GM12878 (cell line): ENCODE data around the gene SLC29A2. TPM values are rescaled to one million over a fixed set of nuclear protein-coding genes. Genes with fewer than 3 reads are reported as not detected.

ENCODE experiments used
- ATAC-seq: fragments of 200-7000 bp; cut with Tn5 transposase; 3 replicates; pipeline ENCODE4 v1.9.1; 2020; ENCODE audit warnings: mild to moderate bottlenecking, moderate library complexity
- BruUV-seq: library from RNA; stranded (reverse); fragments of 400-500 nt; replicated peaks from 2 replicates; lab custom pipeline; 2021; lab: Mats Ljungman, UMichigan
- CTCF ChIA-PET: fragments of 300-600 bp; sonication (Branson Sonifier 250); formaldehyde crosslinking; extraction: SDS; loops from one replicate; lab custom pipeline; 2021; ENCODE audit warnings: inconsistent platforms; lab: Yijun Ruan, JAX
- POLR2A ChIA-PET: fragments of 350-600 bp; formaldehyde crosslinking; extraction: SDS; loops from one replicate; lab custom pipeline; 2021; ENCODE audit warnings: inconsistent platforms; lab: Charles Lee
- RAD21 ChIA-PET: fragments of 300-600 bp; sonication (Branson Sonifier 250); formaldehyde crosslinking; loops from one replicate; lab custom pipeline; 2023; ENCODE audit warnings: antibody characterized with exemption; ENCODE audit not compliant: unreplicated experiment; lab: Charles Lee
- SMC1A ChIA-PET: fragments of 300-600 bp; sonication (Branson Sonifier 250); formaldehyde crosslinking; loops from one replicate; lab custom pipeline; 2023; ENCODE audit not compliant: unreplicated experiment, uncharacterized antibody; lab: Charles Lee
- DNase-seq: peaks from one replicate; pipeline ENCODE4 v3.0.0-alpha.2; 2011; ENCODE audit warnings: low read depth, low spot score
- FAIRE-seq: peaks from 3 replicates; lab custom pipeline; 2011; peaks lifted over from hg19 to GRCh38; lab: Jason Lieb, UNC
- H2AFZ ChIP-seq: 2 replicates; pipeline ENCODE4 v1.6.0; 2011; ENCODE audit warnings: low read depth, low read length, control low read depth; ENCODE audit not compliant: control insufficient read depth
- H3K27ac ChIP-seq: 2 replicates; pipeline ENCODE4 v1.5.1; 2011; ENCODE audit warnings: control low read depth; ENCODE audit not compliant: control insufficient read depth, insufficient read depth
- H3K27me3 ChIP-seq, 2 experiments: replicated peaks in 1 of 2; 2 replicates each; pipeline versions ENCODE4 v1.6.0 to v1.6.1; 2011; ENCODE audit warnings: low read length in 1 of 2; ENCODE audit not compliant: control insufficient read depth in 2 of 2, insufficient read depth in 2 of 2
- H3K36me3 ChIP-seq, 2 experiments: 2 replicates each; pipeline ENCODE4 v1.5.1; 2011; ENCODE audit warnings: low read length in 1 of 2; ENCODE audit not compliant: control insufficient read depth in 2 of 2, insufficient read depth in 2 of 2
- H3K4me1 ChIP-seq: 2 replicates; pipeline ENCODE4 v1.6.1; 2011; ENCODE audit warnings: mild to moderate bottlenecking, low read length, moderate library complexity, mixed read lengths; ENCODE audit not compliant: control insufficient read depth, insufficient read depth
- H3K4me2 ChIP-seq: 2 replicates; pipeline ENCODE4 v1.6.0; 2011; ENCODE audit warnings: control low read depth; ENCODE audit not compliant: control insufficient read depth, insufficient read depth
- H3K4me3 ChIP-seq: fragments of 200-600 bp; sonication (generic); 2 replicates; pipeline ENCODE4 v1.5.1; 2016
- H3K79me2 ChIP-seq: 2 replicates; pipeline ENCODE4 v1.6.0; 2011; ENCODE audit warnings: low read length; ENCODE audit not compliant: control insufficient read depth, insufficient read depth
- H3K9ac ChIP-seq: 2 replicates; pipeline ENCODE4 v1.8.0; 2011; ENCODE audit warnings: low read length, control low read depth, mixed read lengths; ENCODE audit not compliant: control insufficient read depth, insufficient read depth
- H3K9me3 ChIP-seq: replicated peaks from 3 replicates; pipeline ENCODE4 v1.5.1; 2011; ENCODE audit warnings: mild to moderate bottlenecking, low read length; ENCODE audit not compliant: control insufficient read depth, insufficient read depth
- H4K20me1 ChIP-seq: 2 replicates; pipeline ENCODE4 v1.6.0; 2011; ENCODE audit not compliant: control insufficient read depth, insufficient read depth
- CBFB ChIP-seq: IDR thresholded peaks from 2 replicates; pipeline ENCODE4 v1.6.1; 2016; ENCODE audit warnings: antibody characterized with exemption, low read depth
- HDGF ChIP-seq: fragments of 450-650 bp; IDR thresholded peaks from 2 replicates; pipeline ENCODE4 v1.6.1; 2016; ENCODE audit warnings: antibody characterized with exemption
- IRF3 ChIP-seq: fragments of 450-650 bp; IDR thresholded peaks from 2 replicates; pipeline ENCODE4 v1.6.1; 2014; ENCODE audit warnings: mild to moderate bottlenecking
- LARP7 ChIP-seq: fragments of 450-650 bp; IDR thresholded peaks from 2 replicates; pipeline ENCODE4 v1.6.1; 2017; ENCODE audit warnings: mild to moderate bottlenecking
- MAX ChIP-seq: IDR thresholded peaks from 2 replicates; pipeline ENCODE4 v1.6.1; 2012; ENCODE audit warnings: low read depth, low read length, improper control_type of control experiment
- MEF2A ChIP-seq: IDR thresholded peaks from 2 replicates; pipeline ENCODE4 v1.6.1; 2011; ENCODE audit warnings: low read depth, mild to moderate bottlenecking, low read length, moderate library complexity; ENCODE audit not compliant: insufficient read depth
- MYB ChIP-seq: fragments of 150-350 bp; IDR thresholded peaks from 2 replicates; pipeline ENCODE4 v1.6.1; 2014; ENCODE audit warnings: mild to moderate bottlenecking, low read depth, low read length, borderline replicate concordance
- NBN ChIP-seq: fragments of 450-650 bp; IDR thresholded peaks from 2 replicates; pipeline ENCODE4 v1.6.1; 2016
- NR2C1 ChIP-seq: fragments of 450-650 bp; IDR thresholded peaks from 2 replicates; pipeline ENCODE4 v1.6.1; 2017; ENCODE audit warnings: antibody characterized with exemption, mild to moderate bottlenecking, moderate library complexity
- PAX8 ChIP-seq: fragments of 450-650 bp; IDR thresholded peaks from 2 replicates; pipeline ENCODE4 v1.6.1; 2017; ENCODE audit warnings: mild to moderate bottlenecking, moderate library complexity
- SP1 ChIP-seq: IDR thresholded peaks from one replicate; pipeline ENCODE4 v1.6.1; 2011; ENCODE audit warnings: low read depth, low read length
- SUPT20H ChIP-seq: IDR thresholded peaks from 2 replicates; pipeline ENCODE4 v1.6.1; 2011; ENCODE audit warnings: low read depth, mild to moderate bottlenecking, low read length, moderate library complexity, borderline replicate concordance; ENCODE audit not compliant: control insufficient read depth
- WGBS: methylation state at CpG from one replicate; pipeline ENCODE4 v1.1.6; 2016; ENCODE audit warnings: low lambda C conversion rate; ENCODE audit not compliant: insufficient replicate concordance, insufficient coverage; ENCODE audit errors: missing lambda C conversion rate; 5-methylcytosine and 5-hydroxymethylcytosine counted together
- in situ Hi-C: fragments of 300-500 bp; cut with MboI; formaldehyde crosslinking; loops from 9 replicates; pipeline ENCODE4 v1.14.3; 2018; ENCODE audit warnings: mixed read lengths
- intact Hi-C: fragments of 100-400 bp; cut with micrococcal nuclease; formaldehyde crosslinking; loops from one replicate; pipeline ENCODE4 v1.14.2; 2022; ENCODE audit not compliant: unreplicated experiment
- polyA plus RNA-seq, 11 experiments: library from polyadenylated mRNA; depleted of rRNA in 4 of 11; unstranded in 6 of 11; stranded (reverse) in 5 of 11; fragments of >200 nt; fragmentation: Nextera tagmentation in 4 of 11; fragmentation: Illumina TruSeq in 1 of 11; extraction: Ambion mirVana in 4 of 11; extraction: Trizol in 1 of 11; gene quantifications; 1 replicate in 1 of 11; 2 replicates in 10 of 11; pipeline versions ENCODE4 v1.2.1 to v1.2.3, GENCODE V29; 2011 to 2016; ENCODE audit warnings: inconsistent platforms in 2 of 11, missing spikeins in 2 of 11, low read depth in 1 of 11
- total RNA-seq, 4 experiments: library from RNA; depleted of rRNA in 3 of 4; stranded (reverse); fragments of >200 nt in 3 of 4; fragmentation: Illumina TruSeq in 1 of 4; extraction: Trizol in 1 of 4; gene quantifications; 2 replicates each; pipeline versions ENCODE4 v1.2.1 to v1.2.3, GENCODE V29; 2013 to 2021
- TF ChIP-seq, protein P1 (sequence below): fragments of 450-650 bp; formaldehyde crosslinking; IDR thresholded peaks from 2 replicates; pipeline ENCODE4 v1.4.0; 2022; ENCODE audit warnings: mild to moderate bottlenecking, moderate library complexity
- TF ChIP-seq, protein P2 (sequence below): IDR thresholded peaks from 2 replicates; pipeline ENCODE4 v1.6.1; 2011; ENCODE audit warnings: borderline replicate concordance, low read depth, mild to moderate bottlenecking, moderate library complexity, low read length; ENCODE audit not compliant: insufficient read depth, poor library complexity, severe bottlenecking
- TF ChIP-seq, protein P3 (sequence below): fragments of 450-650 bp; IDR thresholded peaks from 2 replicates; pipeline ENCODE4 v1.6.1; 2017; ENCODE audit warnings: mild to moderate bottlenecking

Gene SLC29A2
- total and polyA plus RNA-seq, 10 of the 15 experiments (the other 5 are each of a cell fraction or from before 2014, with no cell fraction given) = 0.27 to 7.5 (median 2.2) TPM

DNA sequence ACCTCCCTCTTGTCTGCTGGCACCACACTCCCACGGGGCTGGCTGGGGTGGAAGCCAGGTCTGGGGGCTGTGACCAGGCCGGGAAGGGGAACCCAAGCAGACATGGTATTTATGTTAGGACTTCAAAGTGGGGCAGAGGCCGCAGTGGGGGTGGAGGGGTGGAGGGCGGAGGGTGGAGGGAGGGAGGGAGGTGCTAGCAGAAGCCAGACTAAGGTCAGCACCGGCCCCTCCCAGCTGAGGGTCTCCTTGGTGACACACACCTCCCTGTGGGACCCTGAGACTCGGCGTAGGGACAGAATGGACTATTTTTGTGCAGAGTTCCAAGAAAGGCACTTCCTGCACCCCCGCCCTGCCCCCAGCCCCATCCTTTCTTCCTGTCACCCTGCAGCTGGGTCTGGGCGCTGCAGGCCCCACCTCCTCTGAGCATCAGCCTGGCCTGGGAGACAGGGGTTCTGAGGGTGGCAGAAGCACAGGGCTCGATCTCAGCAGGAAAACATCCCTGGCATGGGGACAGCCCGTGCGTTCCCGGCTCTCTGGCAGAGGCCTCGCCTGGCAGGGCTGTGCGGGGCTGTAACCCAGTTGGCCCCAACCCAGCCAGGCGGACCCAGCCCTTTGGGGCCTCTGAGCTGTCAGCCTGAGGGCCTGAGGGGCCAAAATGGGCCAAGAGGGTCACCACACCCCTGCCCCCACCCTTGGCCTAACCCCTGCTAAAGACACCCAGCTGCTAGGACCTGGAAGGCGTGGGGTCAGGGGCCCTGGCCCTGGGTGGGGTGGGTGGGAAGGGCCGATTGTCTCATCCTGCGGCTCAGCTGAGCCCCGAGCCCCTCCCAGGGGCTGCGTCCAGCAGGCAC, 45.1 kb downstream of the SLC29A2 start:
- Histone ChIP-seq H3K79me2 (no peaks in the 10 kb centered on the region), H3K27ac (no peak overlapping the region), H4K20me1 (no peaks in the 10 kb centered on the region), H3K4me2 (no peak overlapping the region), H3K4me3 (no peak overlapping the region), H3K4me1 (peaks cover 10% of the 10 kb centered on the region; the same call in 1 of the 2 replicates), H3K9ac (no peak overlapping the region), H3K27me3 (no peaks in the 10 kb centered on the region; a peak in 1 of 4 replicates), H3K9me3 (no peaks in the 10 kb centered on the region; the same call in 2 of the 3 replicates), H3K36me3 (no peaks in the 10 kb centered on the region), H2AFZ (no peak overlapping the region)
- POLR2A ChIA-PET = interaction anchor here (0.7 kb wide), 1 partner anchor 15 kb away, joined by 3 read pairs; no protein-coding TSS in a partner anchor
- in situ Hi-C loops (no loop called here), intact Hi-C loops (no loop called here)
- CTCF ChIA-PET = interaction anchor here (1.5 to 3.8 kb wide), 2 partner anchors 9 to 14 kb away, joined by 6 to 34 read pairs; partner anchors contain the start of gene CD248
- no TSS peak for BruUV-seq
- RAD21 ChIA-PET = interaction anchor here (1.0 kb wide), 2 partner anchors 13 to 15 kb away, joined by 3 to 4 read pairs; no protein-coding TSS in a partner anchor
- 27% methylated on average over 20 of the region's 21 CpGs for WGBS
- DNase-seq (no peak), ATAC-seq (no peak), FAIRE-seq (no peak)
- SMC1A ChIA-PET = interaction anchor here (3.4 kb wide), 1 partner anchor 14 kb away, joined by 12 read pairs; no protein-coding TSS in a partner anchor
- TF ChIP-seq CBFB = no peak
- TF ChIP-seq IRF3 = no peak
- TF ChIP-seq, protein P1, sequence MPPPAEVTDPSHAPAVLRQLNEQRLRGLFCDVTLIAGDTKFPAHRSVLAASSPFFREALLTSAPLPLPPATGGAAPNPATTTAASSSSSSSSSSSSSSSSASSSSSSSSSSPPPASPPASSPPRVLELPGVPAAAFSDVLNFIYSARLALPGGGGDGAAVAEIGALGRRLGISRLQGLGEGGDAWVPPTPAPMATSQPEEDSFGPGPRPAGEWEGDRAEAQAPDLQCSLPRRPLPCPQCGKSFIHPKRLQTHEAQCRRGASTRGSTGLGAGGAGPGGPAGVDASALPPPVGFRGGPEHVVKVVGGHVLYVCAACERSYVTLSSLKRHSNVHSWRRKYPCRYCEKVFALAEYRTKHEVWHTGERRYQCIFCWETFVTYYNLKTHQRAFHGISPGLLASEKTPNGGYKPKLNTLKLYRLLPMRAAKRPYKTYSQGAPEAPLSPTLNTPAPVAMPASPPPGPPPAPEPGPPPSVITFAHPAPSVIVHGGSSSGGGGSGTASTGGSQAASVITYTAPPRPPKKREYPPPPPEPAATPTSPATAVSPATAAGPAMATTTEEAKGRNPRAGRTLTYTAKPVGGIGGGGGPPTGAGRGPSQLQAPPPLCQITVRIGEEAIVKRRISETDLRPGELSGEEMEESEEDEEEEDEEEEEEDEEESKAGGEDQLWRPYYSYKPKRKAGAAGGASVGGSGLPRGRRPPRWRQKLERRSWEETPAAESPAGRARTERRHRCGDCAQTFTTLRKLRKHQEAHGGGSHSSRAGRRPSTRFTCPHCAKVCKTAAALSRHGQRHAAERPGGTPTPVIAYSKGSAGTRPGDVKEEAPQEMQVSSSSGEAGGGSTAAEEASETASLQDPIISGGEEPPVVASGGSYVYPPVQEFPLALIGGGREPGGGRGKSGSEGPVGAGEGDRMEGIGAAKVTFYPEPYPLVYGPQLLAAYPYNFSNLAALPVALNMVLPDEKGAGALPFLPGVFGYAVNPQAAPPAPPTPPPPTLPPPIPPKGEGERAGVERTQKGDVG = no peak
- no peak for TF ChIP-seq SP1
- no peak for TF ChIP-seq PAX8
- TF ChIP-seq MAX = no peak
- TF ChIP-seq, protein P2, sequence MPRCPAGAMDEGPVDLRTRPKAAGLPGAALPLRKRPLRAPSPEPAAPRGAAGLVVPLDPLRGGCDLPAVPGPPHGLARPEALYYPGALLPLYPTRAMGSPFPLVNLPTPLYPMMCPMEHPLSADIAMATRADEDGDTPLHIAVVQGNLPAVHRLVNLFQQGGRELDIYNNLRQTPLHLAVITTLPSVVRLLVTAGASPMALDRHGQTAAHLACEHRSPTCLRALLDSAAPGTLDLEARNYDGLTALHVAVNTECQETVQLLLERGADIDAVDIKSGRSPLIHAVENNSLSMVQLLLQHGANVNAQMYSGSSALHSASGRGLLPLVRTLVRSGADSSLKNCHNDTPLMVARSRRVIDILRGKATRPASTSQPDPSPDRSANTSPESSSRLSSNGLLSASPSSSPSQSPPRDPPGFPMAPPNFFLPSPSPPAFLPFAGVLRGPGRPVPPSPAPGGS = no peak
- TF ChIP-seq MYB = no peak
- TF ChIP-seq HDGF = no peak
- no peak for TF ChIP-seq MEF2A
- no peak for TF ChIP-seq SUPT20H
- TF ChIP-seq NBN = no peak
- TF ChIP-seq, protein P3, sequence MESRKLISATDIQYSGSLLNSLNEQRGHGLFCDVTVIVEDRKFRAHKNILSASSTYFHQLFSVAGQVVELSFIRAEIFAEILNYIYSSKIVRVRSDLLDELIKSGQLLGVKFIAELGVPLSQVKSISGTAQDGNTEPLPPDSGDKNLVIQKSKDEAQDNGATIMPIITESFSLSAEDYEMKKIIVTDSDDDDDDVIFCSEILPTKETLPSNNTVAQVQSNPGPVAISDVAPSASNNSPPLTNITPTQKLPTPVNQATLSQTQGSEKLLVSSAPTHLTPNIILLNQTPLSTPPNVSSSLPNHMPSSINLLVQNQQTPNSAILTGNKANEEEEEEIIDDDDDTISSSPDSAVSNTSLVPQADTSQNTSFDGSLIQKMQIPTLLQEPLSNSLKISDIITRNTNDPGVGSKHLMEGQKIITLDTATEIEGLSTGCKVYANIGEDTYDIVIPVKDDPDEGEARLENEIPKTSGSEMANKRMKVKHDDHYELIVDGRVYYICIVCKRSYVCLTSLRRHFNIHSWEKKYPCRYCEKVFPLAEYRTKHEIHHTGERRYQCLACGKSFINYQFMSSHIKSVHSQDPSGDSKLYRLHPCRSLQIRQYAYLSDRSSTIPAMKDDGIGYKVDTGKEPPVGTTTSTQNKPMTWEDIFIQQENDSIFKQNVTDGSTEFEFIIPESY = no peak
- no peak for TF ChIP-seq LARP7
- no peak for TF ChIP-seq NR2C1
